Measurements from ENCODE around the gene ITGA2.
A peak's percentile ranks its signal among the peaks of the same experiment; 100 is the strongest.
"Not testable (repeated sequence)": the region's sequence is repeated elsewhere in the genome, so short reads cannot be mapped to it uniquely, and the experiment has no call there.

Gene ITGA2

DNA sequence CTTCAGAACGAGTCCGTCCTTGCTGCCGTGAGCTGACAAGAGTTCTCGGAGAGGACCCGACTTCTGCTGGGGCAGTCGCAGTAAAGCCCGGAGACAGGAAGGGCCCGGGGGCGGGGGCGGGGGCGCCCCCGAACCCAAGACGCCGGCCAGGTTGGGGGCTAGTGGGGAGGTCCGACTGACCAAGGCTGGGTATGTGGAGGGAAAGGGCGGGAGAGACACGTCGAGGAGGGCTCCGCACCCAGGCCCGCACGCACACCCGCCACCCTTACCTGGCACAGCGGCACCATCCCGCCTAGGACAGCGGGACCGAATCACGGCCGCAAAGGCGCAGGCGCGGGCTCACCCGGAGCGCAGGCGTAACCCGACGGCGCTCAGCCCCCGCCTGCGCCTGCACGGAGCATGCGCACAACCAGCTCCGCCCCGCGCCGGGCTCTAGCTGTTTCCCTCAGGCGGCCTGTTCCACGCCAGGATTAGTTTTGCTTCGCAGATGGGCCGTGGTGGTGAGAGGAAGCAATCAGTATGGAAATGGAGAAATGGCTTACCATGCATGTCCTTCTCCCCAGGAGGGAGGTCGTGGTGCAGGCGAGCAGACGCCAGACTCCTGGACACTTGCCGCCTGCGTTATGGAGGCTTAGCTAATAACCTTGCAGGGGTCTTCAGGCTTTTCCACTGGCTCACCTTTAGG is 120.4 kb downstream of the ITGA2 start, which contains the start of gene MOCS2:
MOCS2 (minus strand) TSS at position 315 of the 685 bp plus-strand sequence. CDS start 2,583 bp downstream, outside the sequence.
- DNase-seq = peak; percentile 88

DNA sequence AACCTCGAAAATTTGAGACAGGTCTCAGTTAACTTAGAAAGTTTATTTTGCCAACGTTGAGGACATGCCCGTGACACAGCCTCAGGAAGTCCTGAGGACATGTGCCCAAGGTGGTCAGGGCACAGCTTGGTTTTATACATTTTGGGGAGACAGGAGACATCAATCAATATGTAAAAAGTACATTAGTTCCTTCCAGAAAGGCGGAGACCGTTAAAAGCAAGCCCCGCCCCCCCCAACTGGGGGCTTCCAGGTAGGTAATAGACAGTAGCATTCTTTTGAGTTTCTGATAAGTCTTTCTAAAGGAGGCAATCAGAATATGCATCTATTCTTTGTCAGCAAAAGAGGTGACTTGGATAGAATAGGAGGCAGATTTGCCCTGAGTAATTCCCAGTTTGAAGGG is 121.0 kb downstream of the ITGA2 start:
- DNase-seq = peak; percentile 4

GRCh38 chr5:53111139-53111538 is 122.0 kb downstream of the ITGA2 start:
- DNase-seq = no peak

GRCh38 chr5:53112307-53112706 is 123.2 kb downstream of the ITGA2 start:
- DNase-seq = not testable (repeated sequence)

DNA sequence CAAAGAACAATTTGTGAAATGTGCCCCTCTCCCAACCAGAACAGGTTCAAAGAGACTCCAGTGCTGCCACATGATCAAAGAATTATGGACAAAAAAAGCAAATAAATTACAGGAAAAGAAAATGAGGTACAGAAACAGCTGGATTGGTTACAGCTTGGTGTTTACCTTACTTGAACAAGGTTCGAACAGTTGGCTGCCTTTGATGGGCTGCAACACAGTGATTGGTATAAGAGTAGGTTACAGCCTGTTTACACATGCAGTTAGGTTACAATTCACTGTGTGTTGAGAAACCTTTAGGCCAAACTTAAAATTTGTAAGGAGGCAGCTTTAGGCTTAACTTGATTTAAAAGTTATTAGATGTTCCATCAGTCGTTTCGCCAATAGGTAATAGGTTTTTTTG is 123.8 kb downstream of the ITGA2 start:
- no peak for DNase-seq

DNA sequence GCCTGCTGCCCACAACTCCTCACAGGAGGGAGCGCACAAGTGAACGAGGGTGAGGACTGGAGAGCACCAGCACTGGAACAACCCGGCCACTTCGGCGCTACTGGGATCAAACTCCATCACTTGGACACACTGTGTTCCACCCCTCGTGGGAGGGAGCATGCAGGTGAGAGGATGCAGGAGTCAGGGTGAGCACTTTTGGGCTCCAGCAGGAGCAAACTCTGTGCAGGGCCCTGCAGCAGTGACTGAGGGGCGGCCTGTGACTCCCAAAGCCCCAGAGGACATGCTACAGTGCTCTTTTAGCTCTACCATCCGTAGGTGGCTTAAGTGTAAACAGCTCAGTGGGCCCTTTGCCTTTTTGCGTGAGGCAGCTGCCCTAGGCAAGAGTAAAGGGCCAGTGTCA is 124.8 kb downstream of the ITGA2 start:
- no peak for DNase-seq

- DNase-seq = no peak
Measured at GRCh38 chr5:53114988-53115387, 125.8 kb downstream of the ITGA2 start.

- DNase-seq = no peak
Measured at GRCh38 chr5:53116597-53116996, 127.4 kb downstream of the ITGA2 start.

- DNase-seq = no peak
Measured at GRCh38 chr5:53118879-53119278, 129.7 kb downstream of the ITGA2 start.

DNA sequence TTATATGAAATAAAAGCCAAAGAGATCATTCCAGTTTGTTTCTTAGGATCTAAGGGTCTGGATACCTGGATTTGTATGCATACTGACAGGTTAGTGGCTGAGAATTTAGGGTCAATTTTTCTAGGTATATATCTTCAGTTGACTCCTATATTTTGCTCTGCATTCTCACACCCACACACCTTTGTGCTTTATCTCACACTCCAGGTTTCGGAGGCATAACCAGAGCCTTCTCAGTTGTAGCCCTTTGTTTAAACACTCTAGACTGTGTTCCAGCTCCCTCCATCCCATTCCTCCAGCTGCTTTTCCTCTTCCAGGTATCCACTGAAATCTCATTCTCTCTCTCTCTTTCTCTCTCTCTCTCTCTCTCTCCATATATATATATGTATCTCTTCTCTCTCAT is 131.0 kb downstream of the ITGA2 start:
- DNase-seq = no peak

- no peak for DNase-seq
Measured at GRCh38 chr5:53123702-53124101, 134.6 kb downstream of the ITGA2 start.

DNA sequence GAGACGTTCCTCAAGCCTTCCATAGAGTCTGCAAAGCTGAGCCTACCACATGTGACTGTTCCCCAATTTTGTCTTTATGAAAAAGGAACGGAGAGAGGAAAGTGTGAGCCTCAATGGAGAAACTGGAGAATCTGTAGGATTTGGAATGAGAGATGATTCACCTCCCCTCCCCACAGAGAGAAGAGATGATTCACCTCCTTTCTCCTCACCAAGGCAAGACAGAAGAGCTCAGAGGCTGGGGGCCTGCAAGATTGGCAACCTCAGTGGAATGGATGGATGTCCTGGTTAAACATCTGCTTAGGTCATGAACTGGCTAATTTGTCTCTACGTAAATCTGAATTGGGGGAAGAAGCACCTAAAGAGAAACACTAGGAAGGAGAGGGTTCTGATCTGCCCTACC is 137.4 kb downstream of the ITGA2 start:
- DNase-seq = no peak

GRCh38 chr5:53127107-53127506 is 138.0 kb downstream of the ITGA2 start:
- no peak for DNase-seq

GRCh38 chr5:53128481-53128880 is 139.3 kb downstream of the ITGA2 start:
- DNase-seq = no peak

GRCh38 chr5:53130266-53130665 is 141.1 kb downstream of the ITGA2 start:
- no peak for DNase-seq

DNA sequence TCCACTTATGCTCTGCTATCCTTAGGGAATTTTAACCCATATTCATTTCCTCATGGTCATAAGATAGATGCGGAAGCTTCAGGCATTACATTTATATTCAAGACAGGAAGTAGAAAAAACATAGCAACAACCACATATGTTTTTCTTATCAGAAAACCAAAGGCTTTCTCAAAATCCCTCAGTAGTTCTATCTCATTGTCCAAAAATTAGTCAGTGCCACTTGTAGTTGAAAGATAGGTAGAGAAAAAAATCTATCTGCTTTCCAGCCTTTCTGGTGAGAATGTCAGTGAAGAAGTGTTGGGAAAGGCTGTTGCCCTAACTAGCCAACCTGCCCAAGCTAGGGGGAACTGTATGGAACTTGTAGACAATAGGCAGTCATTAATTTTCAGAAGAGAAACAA is 143.9 kb downstream of the ITGA2 start:
- DNase-seq = no peak

Data from activated gamma-delta T cell treated with Interleukin-2 at 50 U/mL for 16 hours (primary cell).